ENCODE results near the gene ZNF423. TPM values are rescaled to one million over a fixed set of nuclear protein-coding genes. Genes with fewer than 3 reads are reported as not detected.

The ZNF423 gene
- total RNA-seq, 1 donor from 2014 or later = 10.6 TPM

DNA sequence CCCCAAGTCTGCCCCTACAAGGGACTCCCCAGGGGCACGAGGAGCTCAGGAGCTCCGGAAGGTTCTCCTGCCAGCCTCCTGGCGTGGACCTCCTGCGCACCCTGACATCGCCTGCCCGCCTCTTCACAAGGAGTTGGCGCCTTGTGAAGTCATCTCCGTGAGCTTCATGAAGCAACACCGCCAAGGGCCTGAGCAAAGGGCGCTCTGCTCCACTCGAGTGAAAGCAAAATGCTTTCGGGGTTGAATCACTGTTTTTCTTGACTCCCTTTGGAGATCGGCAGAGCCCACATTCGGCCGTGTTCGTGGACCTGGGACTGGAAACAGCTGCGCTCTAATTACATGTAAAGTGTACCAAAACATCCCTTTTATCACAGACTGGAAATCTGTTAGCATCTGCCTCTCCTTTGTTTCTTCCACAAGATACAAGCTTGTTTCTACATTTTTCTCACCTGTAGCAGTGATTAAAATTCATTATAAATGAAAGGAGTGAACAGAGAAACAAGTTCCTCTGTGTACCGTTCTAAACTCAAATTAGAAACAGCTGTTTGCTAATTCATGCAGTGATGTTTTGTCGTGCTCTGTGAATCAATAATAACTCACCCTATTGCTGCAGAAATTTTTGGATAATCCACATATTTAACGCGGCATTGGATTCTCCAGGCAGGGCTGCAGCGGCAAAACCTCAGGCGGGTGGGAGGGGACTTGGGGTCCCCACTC, 203.3 kb downstream of the ZNF423 start:
- DNase-seq (ENCODE audit: low read depth) = peak; percentile 79
- Histone ChIP-seq H3K9me3 (ENCODE audit: insufficient read depth, low read depth, low read length) (peaks cover under 1% of the 10 kb centered on the region), H3K4me1 (ENCODE audit: insufficient read depth, low read length) (peaks cover 21% of the 10 kb centered on the region), H3K9ac (ENCODE audit: low read length) (peak overlapping the region; percentile 45), H3K36me3 (ENCODE audit: insufficient read depth, low read length) (no peaks in the 10 kb centered on the region), H2AFZ (ENCODE audit: low read depth, low read length) (peak overlapping the region; percentile 13), H4K20me1 (ENCODE audit: insufficient read depth, low read length) (no peaks in the 10 kb centered on the region), H3K4me2 (ENCODE audit: low read length) (peak overlapping the region; percentile 77), H3K79me2 (ENCODE audit: insufficient read depth, low read length) (no peaks in the 10 kb centered on the region), H3K27me3 (ENCODE audit: insufficient read depth, low read length) (no peaks in the 10 kb centered on the region), H3K4me3 (ENCODE audit: insufficient read depth, low read depth, low read length) (no peak overlapping the region), H3K27ac (ENCODE audit: low read depth, low read length) (peak overlapping the region; percentile 28)
- Mint-ChIP-seq H3K27me3 (ENCODE audit: low read depth, unreplicated experiment) (peaks cover 3% of the 10 kb centered on the region), H3K36me3 (ENCODE audit: low read depth, unreplicated experiment) (peaks cover 5% of the 10 kb centered on the region), H3K27ac (ENCODE audit: unreplicated experiment) (no peak overlapping the region), H3K9me3 (ENCODE audit: unreplicated experiment) (peaks cover 15% of the 10 kb centered on the region), H3K4me1 (ENCODE audit: low read depth, unreplicated experiment) (peaks cover 5% of the 10 kb centered on the region), H3K4me3 (ENCODE audit: unreplicated experiment) (no peak overlapping the region)
- TF ChIP-seq EZH2 (IDR thresholded peaks at IDR 0.05; ENCODE audit: insufficient read depth, low read length) = no peak
- TF ChIP-seq, protein P1, sequence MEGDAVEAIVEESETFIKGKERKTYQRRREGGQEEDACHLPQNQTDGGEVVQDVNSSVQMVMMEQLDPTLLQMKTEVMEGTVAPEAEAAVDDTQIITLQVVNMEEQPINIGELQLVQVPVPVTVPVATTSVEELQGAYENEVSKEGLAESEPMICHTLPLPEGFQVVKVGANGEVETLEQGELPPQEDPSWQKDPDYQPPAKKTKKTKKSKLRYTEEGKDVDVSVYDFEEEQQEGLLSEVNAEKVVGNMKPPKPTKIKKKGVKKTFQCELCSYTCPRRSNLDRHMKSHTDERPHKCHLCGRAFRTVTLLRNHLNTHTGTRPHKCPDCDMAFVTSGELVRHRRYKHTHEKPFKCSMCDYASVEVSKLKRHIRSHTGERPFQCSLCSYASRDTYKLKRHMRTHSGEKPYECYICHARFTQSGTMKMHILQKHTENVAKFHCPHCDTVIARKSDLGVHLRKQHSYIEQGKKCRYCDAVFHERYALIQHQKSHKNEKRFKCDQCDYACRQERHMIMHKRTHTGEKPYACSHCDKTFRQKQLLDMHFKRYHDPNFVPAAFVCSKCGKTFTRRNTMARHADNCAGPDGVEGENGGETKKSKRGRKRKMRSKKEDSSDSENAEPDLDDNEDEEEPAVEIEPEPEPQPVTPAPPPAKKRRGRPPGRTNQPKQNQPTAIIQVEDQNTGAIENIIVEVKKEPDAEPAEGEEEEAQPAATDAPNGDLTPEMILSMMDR (IDR thresholded peaks at IDR 0.05; ENCODE audit: insufficient read depth, low read depth, low read length) = no peak
- no peak for FAIRE-seq

DNA sequence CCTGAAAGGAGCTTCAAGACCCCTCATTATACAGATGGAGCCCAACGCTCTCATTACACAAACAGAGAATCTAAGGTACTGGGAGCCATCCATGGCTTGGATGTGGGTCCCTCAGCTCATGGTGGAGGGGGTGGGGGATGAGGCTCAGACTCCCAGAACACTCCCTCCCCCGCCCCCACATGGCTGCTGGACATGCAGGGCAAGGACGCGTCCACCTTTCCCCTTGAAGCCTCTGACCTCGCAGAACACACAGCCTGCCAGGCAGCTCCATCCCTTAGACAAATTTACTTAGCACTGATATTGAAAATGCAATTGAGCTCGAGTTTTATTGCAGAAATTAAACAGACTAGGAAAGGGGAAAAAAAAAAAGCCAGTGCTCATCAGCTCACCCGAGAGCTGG, 203.9 kb downstream of the ZNF423 start:
- peak overlapping the region; percentile 77 for H3K4me2 ChIP-seq (ENCODE audit: low read length)
- peaks cover 18% of the 10 kb centered on the region for H3K9me3 Mint-ChIP-seq (ENCODE audit: unreplicated experiment)
- peaks cover 6% of the 10 kb centered on the region for H3K36me3 Mint-ChIP-seq (ENCODE audit: low read depth, unreplicated experiment)
- TF ChIP-seq EZH2 (IDR thresholded peaks at IDR 0.05; ENCODE audit: insufficient read depth, low read length) = no peak
- TF ChIP-seq, protein P1 (IDR thresholded peaks at IDR 0.05; ENCODE audit: insufficient read depth, low read depth, low read length) = no peak
- peak overlapping the region; percentile 45 for H3K9ac ChIP-seq (ENCODE audit: low read length)
- H3K4me1 Mint-ChIP-seq (ENCODE audit: low read depth, unreplicated experiment) = peaks cover 5% of the 10 kb centered on the region
- H3K27ac Mint-ChIP-seq (ENCODE audit: unreplicated experiment) = no peak overlapping the region
- no peaks in the 10 kb centered on the region for H3K79me2 ChIP-seq (ENCODE audit: insufficient read depth, low read length)
- H3K27me3 Mint-ChIP-seq (ENCODE audit: low read depth, unreplicated experiment) = peaks cover 3% of the 10 kb centered on the region
- FAIRE-seq = no peak
- no peak for DNase-seq (ENCODE audit: low read depth)
- no peak overlapping the region for H3K4me3 Mint-ChIP-seq (ENCODE audit: unreplicated experiment)
- H3K36me3 ChIP-seq (ENCODE audit: insufficient read depth, low read length) = no peaks in the 10 kb centered on the region
- H2AFZ ChIP-seq (ENCODE audit: low read depth, low read length) = peak overlapping the region; percentile 13
- no peak overlapping the region for H3K4me3 ChIP-seq (ENCODE audit: insufficient read depth, low read depth, low read length)
- no peaks in the 10 kb centered on the region for H4K20me1 ChIP-seq (ENCODE audit: insufficient read depth, low read length)
- no peaks in the 10 kb centered on the region for H3K27me3 ChIP-seq (ENCODE audit: insufficient read depth, low read length)
- peaks cover 4% of the 10 kb centered on the region for H3K9me3 ChIP-seq (ENCODE audit: insufficient read depth, low read depth, low read length)
- H3K27ac ChIP-seq (ENCODE audit: low read depth, low read length) = peak overlapping the region; percentile 28
- H3K4me1 ChIP-seq (ENCODE audit: insufficient read depth, low read length) = peaks cover 21% of the 10 kb centered on the region

DNA sequence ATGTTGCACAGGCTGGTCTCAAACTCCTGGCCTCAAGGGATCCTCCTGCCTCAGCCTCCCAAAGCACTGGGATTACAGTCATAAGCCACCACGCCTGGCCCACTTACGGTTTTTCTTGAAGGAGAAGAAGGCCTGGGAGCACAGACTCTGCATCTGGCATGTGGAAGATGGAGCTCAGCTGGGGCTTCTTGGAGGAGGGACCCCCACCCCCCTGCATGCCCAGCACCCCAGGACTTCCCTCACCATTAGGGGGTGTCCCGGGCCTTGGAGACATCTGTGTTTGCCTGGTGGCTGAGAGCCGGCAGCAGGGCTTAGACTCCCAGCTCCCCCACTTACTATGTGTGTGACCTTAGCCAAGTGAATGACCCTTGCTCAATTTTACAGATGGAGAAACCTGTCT, 204.7 kb downstream of the ZNF423 start:
- TF ChIP-seq, protein P1 (IDR thresholded peaks at IDR 0.05; ENCODE audit: insufficient read depth, low read depth, low read length) = no peak
- TF ChIP-seq EZH2 (IDR thresholded peaks at IDR 0.05; ENCODE audit: insufficient read depth, low read length) = no peak
- peaks cover 6% of the 10 kb centered on the region for H3K36me3 Mint-ChIP-seq (ENCODE audit: low read depth, unreplicated experiment)
- H3K9me3 Mint-ChIP-seq (ENCODE audit: unreplicated experiment) = peaks cover 21% of the 10 kb centered on the region
- peaks cover 3% of the 10 kb centered on the region for H3K27me3 Mint-ChIP-seq (ENCODE audit: low read depth, unreplicated experiment)
- DNase-seq (ENCODE audit: low read depth) = no peak
- H3K4me1 Mint-ChIP-seq (ENCODE audit: low read depth, unreplicated experiment) = peaks cover 5% of the 10 kb centered on the region
- H3K4me3 Mint-ChIP-seq (ENCODE audit: unreplicated experiment) = no peak overlapping the region
- H2AFZ ChIP-seq (ENCODE audit: low read depth, low read length) = no peak overlapping the region
- H3K79me2 ChIP-seq (ENCODE audit: insufficient read depth, low read length) = no peaks in the 10 kb centered on the region
- H3K9ac ChIP-seq (ENCODE audit: low read length) = no peak overlapping the region
- H4K20me1 ChIP-seq (ENCODE audit: insufficient read depth, low read length) = no peaks in the 10 kb centered on the region
- no peak overlapping the region for H3K27ac ChIP-seq (ENCODE audit: low read depth, low read length)
- no peak for FAIRE-seq
- no peaks in the 10 kb centered on the region for H3K27me3 ChIP-seq (ENCODE audit: insufficient read depth, low read length)
- H3K4me1 ChIP-seq (ENCODE audit: insufficient read depth, low read length) = peaks cover 21% of the 10 kb centered on the region
- H3K4me3 ChIP-seq (ENCODE audit: insufficient read depth, low read depth, low read length) = no peak overlapping the region
- no peak overlapping the region for H3K4me2 ChIP-seq (ENCODE audit: low read length)
- H3K9me3 ChIP-seq (ENCODE audit: insufficient read depth, low read depth, low read length) = peaks cover 4% of the 10 kb centered on the region
- no peak overlapping the region for H3K27ac Mint-ChIP-seq (ENCODE audit: unreplicated experiment)
- H3K36me3 ChIP-seq (ENCODE audit: insufficient read depth, low read length) = no peaks in the 10 kb centered on the region

All from astrocyte (in vitro differentiated cells and primary cell).